ENCODE results near the gene ACAP2.
"Not testable (repeated sequence)": the region's sequence is repeated elsewhere in the genome, so short reads cannot be mapped to it uniquely, and the experiment has no call there.

Gene ACAP2

GRCh38 chr3:195443391-195443989 lies 670 bp upstream of the ACAP2 start:
- DNase-seq = no peak

- DNase-seq = peak; percentile 41
Observed at GRCh38 chr3:195441992-195442572, 738 bp downstream of the ACAP2 start.

DNA sequence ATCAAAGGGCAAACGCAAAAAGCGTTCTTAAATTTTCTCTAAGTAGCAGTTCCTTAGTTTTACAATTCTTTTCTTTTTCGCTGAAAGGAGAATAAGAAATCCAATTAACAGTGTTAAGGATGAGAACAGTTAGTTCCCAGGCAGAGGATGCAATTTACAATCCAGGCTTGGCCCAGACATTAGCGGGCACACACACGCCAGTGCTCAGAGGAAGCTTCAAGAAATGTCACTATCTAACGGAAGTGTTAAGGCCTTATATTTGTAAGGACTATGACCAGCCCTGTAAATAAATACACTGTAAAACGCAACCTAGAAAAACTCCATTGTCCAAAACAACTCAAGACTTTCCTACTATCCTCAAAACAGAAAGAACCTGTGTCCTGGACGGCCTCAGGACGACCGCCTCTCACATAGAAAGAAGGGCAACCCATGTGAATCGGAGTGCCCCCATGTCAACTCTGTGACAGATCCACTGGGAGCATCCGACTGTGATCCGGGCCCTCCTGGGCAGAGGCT lies 1.3 kb downstream of the ACAP2 start:
- DNase-seq = no peak

DNA sequence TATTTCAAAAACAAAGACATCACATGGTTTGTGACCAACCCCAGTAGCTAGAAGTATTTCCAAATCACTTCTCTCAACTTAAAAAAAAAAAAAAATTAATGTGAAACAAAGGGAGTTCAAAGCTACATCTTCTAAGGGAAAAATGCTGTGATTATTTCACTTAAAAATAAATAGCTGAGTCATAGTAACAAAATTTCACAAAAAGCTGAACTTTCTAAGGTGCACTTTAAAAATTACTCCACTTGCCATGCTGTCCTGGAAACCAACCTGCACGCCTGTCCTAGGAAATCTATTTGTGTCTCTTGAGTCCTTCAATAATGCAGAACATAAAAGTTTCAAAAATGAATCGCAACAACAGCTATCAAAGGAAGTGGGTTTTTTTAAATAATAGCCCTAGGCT lies 1.8 kb downstream of the ACAP2 start:
- no peak for DNase-seq

- DNase-seq = no peak
Observed at GRCh38 chr3:195440379-195440778, 2.4 kb downstream of the ACAP2 start.

DNA sequence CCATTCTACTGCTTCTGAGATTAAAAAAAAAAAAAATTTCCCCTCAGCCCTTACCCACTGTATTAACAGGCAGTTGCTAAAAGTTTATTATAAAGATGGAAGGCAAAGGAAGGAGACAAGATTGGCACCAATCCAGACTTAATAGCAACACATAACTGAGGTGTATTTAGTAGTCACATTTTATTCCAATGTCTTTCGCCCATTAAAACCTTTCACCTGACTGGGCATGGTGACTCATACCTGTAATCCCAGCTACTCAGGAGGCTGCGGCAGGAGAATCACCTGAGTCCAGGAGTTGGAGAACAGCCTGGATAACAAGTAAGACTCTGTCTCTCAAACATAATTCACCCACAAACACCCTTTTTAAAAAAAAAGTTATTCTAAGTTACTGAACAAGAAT lies 4.4 kb downstream of the ACAP2 start:
- DNase-seq = no peak

- DNase-seq = no peak
Observed at GRCh38 chr3:195425849-195426248, 17.0 kb downstream of the ACAP2 start.

- no peak for DNase-seq
Observed at GRCh38 chr3:195423818-195424217, 19.0 kb downstream of the ACAP2 start.

GRCh38 chr3:195421400-195421799 lies 21.4 kb downstream of the ACAP2 start:
- DNase-seq = no peak

GRCh38 chr3:195416795-195417194 lies 26.0 kb downstream of the ACAP2 start:
- DNase-seq = no peak

- no peak for DNase-seq
Observed at GRCh38 chr3:195411836-195412235, 31.0 kb downstream of the ACAP2 start.

- DNase-seq = no peak
Observed at GRCh38 chr3:195410546-195410945, 32.3 kb downstream of the ACAP2 start.

- no peak for DNase-seq
Observed at GRCh38 chr3:195407531-195408409, 35.0 kb downstream of the ACAP2 start.

GRCh38 chr3:195405651-195406050 lies 37.2 kb downstream of the ACAP2 start:
- no peak for DNase-seq

GRCh38 chr3:195403841-195404408 lies 38.9 kb downstream of the ACAP2 start:
- DNase-seq = no peak

DNA sequence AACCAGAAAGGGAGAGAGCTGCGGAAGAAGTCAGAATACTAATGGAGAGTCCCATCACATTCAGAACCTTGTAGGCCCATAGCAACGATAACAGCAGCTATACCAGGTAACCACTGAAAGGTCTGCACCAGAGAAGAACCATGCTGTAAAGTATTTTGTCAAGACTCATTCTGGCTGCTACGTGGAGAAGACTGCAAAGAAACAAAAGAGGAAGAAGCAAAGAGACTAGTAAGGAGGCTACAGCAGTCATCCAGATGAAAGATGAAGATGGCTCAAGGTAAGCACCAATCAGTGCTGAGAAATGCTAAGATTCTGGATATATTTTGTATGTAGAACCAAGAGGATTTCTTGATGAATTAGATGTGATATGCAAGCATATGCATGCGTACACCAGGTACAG lies 39.6 kb downstream of the ACAP2 start:
- no peak for DNase-seq

DNA sequence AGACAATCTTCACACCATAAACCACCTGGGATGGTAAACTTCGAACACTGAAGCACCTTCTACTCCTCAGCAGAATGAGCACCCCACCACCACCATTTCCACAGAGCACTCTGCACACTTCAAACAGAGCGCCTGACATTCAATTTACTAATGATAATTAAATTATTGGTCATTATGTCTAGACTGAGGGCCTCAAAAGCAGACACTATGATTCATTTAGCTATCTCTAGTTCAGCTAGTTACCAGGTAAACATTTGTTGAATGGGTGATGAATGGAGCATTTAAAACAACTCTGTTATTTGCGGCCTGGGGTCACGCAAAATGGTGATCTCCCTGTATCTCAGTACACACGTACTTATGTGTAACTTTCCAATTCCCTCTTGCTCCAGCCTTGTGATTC lies 40.9 kb downstream of the ACAP2 start:
- DNase-seq = no peak

GRCh38 chr3:195398460-195398859 lies 44.4 kb downstream of the ACAP2 start:
- not testable (repeated sequence) for DNase-seq

GRCh38 chr3:195397524-195397923 lies 45.3 kb downstream of the ACAP2 start:
- DNase-seq = no peak

DNA sequence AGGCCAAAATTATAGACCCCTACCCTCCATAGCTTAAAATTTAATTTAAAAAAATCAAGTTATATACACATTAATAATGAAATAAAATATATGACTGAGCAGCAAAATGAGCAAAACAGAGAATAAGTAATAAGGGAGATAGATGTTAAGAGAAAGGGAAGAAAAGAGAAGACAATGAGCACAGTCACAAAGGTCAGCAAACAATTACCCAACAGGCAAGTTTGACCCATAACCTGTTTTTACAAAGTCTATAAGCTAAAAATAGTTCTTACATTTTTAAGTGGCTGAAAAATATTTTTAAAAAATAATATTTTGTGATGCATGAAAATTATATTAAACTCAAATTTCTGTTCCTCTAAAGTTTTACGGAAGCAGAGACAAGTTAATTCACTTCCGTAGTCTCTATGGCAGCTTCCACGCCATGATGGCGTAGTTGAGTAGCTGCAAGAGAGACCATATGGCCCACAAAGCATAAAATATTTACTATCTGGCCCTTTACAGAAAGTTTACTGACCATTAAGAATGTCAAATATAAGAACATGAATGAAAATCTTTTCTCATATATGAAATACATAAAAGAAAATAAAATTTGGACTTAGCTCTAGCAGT lies 47.5 kb downstream of the ACAP2 start:
- DNase-seq = no peak

- DNase-seq = no peak
Observed at GRCh38 chr3:195394700-195395099, 48.1 kb downstream of the ACAP2 start.

GRCh38 chr3:195394024-195394423 lies 48.8 kb downstream of the ACAP2 start:
- no peak for DNase-seq

GRCh38 chr3:195388380-195388779 lies 54.4 kb downstream of the ACAP2 start:
- DNase-seq = no peak
